GM12891 (cell line): ENCODE results near the gene TRIM65.

Source experiments
- DNase-seq: peaks from one replicate; pipeline ENCODE4 v3.0.0; 2011; ENCODE audit warnings: low spot score; ENCODE audit not compliant: insufficient read length
- FAIRE-seq: peaks from 2 replicates; lab custom pipeline; 2011; peaks lifted over from hg19 to GRCh38; lab: Jason Lieb, UNC
- PAX5 ChIP-seq: IDR thresholded peaks from 2 replicates; pipeline ENCODE4 v1.6.1; 2011; ENCODE audit warnings: low read length, moderate library complexity, mild to moderate bottlenecking; ENCODE audit not compliant: insufficient read depth, severe bottlenecking
- POLR2A ChIP-seq: IDR thresholded peaks from 2 replicates; pipeline ENCODE4 v1.6.1; 2011; ENCODE audit warnings: low read depth, low read length, control low read depth
- POLR2AphosphoS5 ChIP-seq: IDR thresholded peaks from 2 replicates; pipeline ENCODE4 v1.6.1; 2011; ENCODE audit warnings: low read depth, low read length, control low read depth
- POU2F2 ChIP-seq: IDR thresholded peaks from 2 replicates; pipeline ENCODE4 v1.6.1; 2011; ENCODE audit warnings: low read depth, mild to moderate bottlenecking, control low read depth, low read length, moderate library complexity
- SPI1 ChIP-seq: IDR thresholded peaks from 2 replicates; pipeline ENCODE4 v1.6.1; 2011; ENCODE audit warnings: low read depth, low read length, control low read depth
- TAF1 ChIP-seq: IDR thresholded peaks from 2 replicates; pipeline ENCODE4 v1.6.1; 2011; ENCODE audit warnings: low read depth, low read length, control low read depth

The TRIM65 gene

DNA sequence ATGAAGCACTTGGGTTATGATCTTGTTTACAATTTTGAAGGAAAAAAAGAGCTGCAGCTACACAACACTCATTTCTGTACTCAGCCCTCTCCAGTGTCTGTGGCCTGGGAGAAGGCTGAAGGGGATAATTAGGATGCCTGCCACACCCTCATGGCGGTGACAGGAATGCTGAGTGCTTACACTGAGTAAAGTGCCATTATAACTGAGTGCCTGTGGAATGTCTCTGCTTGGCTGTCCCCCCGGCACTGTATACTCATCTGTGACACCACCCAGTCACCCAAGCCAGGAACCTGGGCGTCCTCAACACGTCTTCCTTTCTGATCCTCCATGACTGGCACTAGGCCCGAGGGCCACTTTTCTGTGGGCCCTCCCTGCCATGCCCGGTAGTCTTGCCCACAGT lies 11.4 kb upstream of the TRIM65 start:
- FAIRE-seq = no peak
- DNase-seq = no peak
- TF ChIP-seq SPI1 = no peak
- no peak for TF ChIP-seq POU2F2
- no peak for TF ChIP-seq POLR2A
- TF ChIP-seq PAX5 = no peak
- TF ChIP-seq POLR2AphosphoS5 = no peak
- no peak for TF ChIP-seq TAF1

GRCh38 chr17:75906143-75906884 lies 9.6 kb upstream of the TRIM65 start:
- FAIRE-seq (no peak), DNase-seq (no peak)
- no peak for TF ChIP-seq POLR2A
- no peak for TF ChIP-seq TAF1
- TF ChIP-seq POU2F2 = no peak
- no peak for TF ChIP-seq SPI1
- TF ChIP-seq POLR2AphosphoS5 = no peak
- TF ChIP-seq PAX5 = no peak

DNA sequence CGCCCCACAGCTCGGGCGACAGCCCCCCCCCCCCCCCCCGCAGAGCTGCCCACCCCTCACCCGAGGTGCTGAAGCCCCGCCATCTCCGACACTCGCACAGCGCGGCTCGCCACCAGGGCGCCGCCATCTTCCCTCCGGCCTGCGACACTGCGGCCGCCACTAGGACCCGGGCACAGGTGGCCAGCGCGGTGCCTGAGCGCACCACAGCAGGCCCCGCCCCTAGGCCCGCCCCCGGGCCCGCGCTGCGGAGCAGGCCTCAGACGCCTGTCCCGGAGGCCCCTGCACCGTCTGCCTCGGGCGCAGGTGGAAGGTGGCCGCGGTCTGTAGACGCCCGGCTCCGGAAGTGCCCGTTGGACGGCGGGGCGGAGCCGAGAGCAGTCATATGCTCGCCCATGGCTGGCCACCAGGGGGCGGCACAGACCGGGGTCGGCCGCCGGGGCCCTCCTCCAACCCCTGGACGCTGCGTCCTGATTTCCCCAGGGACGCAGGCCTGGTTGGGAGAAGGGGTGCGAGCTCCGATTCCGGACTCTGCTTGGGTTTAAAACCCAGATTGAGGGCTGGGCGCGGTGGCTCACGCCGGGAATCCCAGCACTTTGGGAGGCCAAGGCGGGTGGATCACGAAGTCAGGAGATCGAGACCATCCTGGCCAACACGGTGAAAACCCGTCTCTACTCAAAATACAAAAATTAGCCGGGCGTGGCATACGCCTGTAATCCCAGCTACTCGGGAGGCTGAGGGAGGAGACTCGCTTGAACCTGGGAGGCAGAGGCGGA lies 8.2 kb upstream of the TRIM65 start, which contains the start of gene MRPL38:
Gene MRPL38 (minus strand): TSS at position 136 of the 773 bp plus-strand sequence. CDS start 9 bp downstream, at position 127.
- peak; percentile 83 for TF ChIP-seq TAF1
- TF ChIP-seq SPI1 = no peak
- TF ChIP-seq PAX5 = peak; percentile 76
- peak; percentile 57; the same call in 1 of the 2 replicates for TF ChIP-seq POLR2A
- TF ChIP-seq POU2F2 = 0 out of 2 replicates have a peak, but pooled peaks have one; percentile 53
- TF ChIP-seq POLR2AphosphoS5 = peak; percentile 65; the same call in 1 of the 2 replicates
- FAIRE-seq (peak; percentile 97), DNase-seq (peak; percentile 99)

DNA sequence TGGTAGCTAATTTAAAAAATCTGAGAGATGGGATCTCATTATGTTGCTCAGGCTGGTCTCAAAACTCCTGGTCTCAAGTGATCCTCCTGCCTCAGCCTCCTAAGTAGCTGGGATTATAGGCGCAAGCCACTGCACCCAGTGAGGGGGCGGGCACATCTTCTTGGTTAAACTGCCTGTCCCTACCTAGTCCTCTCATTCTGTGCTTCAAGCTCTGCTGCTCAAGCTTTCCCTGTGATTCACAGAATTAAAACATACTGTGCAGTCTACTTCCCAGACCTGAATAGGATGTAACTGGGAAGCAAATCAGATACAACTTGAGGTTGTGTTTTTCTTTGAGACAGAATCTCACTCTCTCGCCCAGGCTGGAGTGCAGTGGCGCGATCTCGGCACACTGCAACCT lies 5.7 kb upstream of the TRIM65 start:
- no peak for DNase-seq
- FAIRE-seq = no peak
- TF ChIP-seq PAX5 = no peak
- TF ChIP-seq POLR2AphosphoS5 = peak; percentile 12; the same call in 1 of the 2 replicates
- TF ChIP-seq POU2F2 = no peak
- no peak for TF ChIP-seq SPI1
- TF ChIP-seq POLR2A = no peak

- DNase-seq (no peak), FAIRE-seq (no peak)
- TF ChIP-seq TAF1 = no peak
- TF ChIP-seq POLR2AphosphoS5 = no peak
These were observed 5.0 kb upstream of the TRIM65 start for GRCh38 chr17:75901727-75902126.

DNA sequence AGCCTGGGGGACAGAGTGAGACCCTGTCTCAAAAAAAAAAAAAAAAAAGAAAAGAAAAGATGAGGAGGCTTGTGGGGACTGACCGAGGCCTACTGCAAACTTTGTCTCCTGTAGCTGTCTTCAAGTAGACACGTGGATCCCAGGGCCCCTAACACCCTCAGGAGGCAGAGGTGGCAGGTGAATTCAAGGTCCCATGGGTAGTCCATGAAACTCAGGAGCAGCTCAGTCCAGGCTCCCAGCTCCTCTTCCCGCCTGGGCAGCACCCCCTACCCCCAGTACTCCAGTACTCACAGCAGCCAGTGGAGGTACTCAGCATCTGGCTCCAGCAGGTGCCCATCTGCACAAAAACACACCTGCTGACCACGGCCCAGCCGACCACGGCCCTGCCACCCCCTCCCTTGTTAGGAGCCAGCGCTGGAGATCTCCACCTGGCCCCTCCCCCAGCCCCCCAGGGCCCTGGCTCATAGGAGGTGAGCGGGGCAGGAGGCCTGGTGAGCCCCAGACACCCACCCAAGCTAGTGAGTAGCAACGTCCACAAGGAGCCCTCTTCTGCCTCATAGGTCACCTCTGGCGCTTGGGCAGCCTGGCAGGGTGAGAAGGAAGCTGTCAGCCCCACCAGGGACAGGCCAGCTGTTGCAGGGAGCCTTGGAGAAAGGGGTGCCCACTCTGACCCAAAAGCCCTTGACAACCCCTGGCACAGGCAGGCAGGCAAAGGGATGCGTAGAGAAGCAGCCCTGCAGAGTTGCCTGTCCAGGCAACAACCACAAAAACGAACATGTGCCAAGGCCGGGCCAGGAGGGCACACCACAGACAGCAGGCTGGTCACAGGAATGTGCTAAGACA lies 4.2 kb upstream of the TRIM65 start:
- DNase-seq (no peak), FAIRE-seq (no peak)
- TF ChIP-seq POLR2A = no peak
- TF ChIP-seq SPI1 = no peak
- TF ChIP-seq POLR2AphosphoS5 = no peak
- no peak for TF ChIP-seq PAX5
- no peak for TF ChIP-seq TAF1
- TF ChIP-seq POU2F2 = no peak

DNA sequence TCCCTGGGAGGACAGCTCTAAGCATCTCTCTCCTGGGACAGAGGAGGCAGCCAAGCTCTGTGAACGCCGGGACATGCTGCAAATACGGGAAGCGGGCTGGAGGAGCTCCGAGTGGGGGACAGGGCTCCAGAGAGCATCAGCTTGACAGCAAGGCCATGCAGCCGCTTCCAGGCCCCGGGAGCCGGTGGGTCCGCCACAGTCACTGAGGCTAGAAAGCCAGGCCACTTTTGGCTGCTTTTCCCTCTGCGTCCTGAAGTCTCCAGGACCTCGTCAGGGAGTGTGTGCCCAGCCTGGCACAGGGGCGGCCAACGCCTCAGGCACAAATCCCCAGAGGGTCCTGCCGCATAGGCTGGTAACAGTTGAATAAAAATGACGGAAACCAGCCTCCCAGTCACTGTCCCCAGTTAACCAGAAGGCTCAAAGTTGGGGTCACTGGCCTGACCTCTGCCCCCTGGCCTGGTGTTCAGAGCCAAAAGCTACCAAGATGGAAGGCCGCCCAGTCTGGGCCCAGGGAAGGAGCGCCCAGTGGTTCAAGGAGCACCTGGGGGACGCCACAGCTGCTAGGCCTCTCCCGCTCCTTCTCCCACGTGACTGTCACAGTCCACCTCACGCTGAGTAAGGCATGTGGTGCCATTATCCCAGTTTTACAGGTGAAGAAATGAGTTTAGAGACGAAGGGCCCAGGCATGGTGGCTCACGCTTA lies 3.2 kb upstream of the TRIM65 start:
- TF ChIP-seq SPI1 = no peak
- no peak for TF ChIP-seq POU2F2
- TF ChIP-seq PAX5 = no peak
- no peak for TF ChIP-seq POLR2AphosphoS5
- no peak for TF ChIP-seq POLR2A
- no peak for TF ChIP-seq TAF1
- no peak for FAIRE-seq
- DNase-seq = no peak

GRCh38 chr17:75899353-75899752 lies 2.6 kb upstream of the TRIM65 start:
- TF ChIP-seq PAX5 (no peak), POU2F2 (no peak), POLR2A (no peak), POLR2AphosphoS5 (no peak), TAF1 (no peak), SPI1 (no peak)
- no peak for FAIRE-seq
- no peak for DNase-seq
